GM21390 (cell line): ENCODE data around the gene ETV6.

Experiments
- ATAC-seq: cut with Tn5 transposase; IDR thresholded peaks from one replicate; pipeline ENCODE4 v1.9.1; 2021; ENCODE audit not compliant: unreplicated experiment

ETV6 gene

GRCh38 chr12:11734580-11735180 is 85.2 kb downstream of the ETV6 start:
- no peak for ATAC-seq

- no peak for ATAC-seq
Observed at GRCh38 chr12:11738450-11738849, 89.0 kb downstream of the ETV6 start.

GRCh38 chr12:11739980-11740577 is 90.6 kb downstream of the ETV6 start:
- no peak for ATAC-seq

- ATAC-seq: no peak
Observed at GRCh38 chr12:11741434-11742092, 92.1 kb downstream of the ETV6 start.

GRCh38 chr12:11743423-11744409 is 94.2 kb downstream of the ETV6 start:
- ATAC-seq: no peak

- no peak for ATAC-seq
Observed at GRCh38 chr12:11744410-11744801, 94.9 kb downstream of the ETV6 start.

- ATAC-seq: no peak
Observed at GRCh38 chr12:11745113-11745512, 95.6 kb downstream of the ETV6 start.

GRCh38 chr12:11746024-11746771 is 96.7 kb downstream of the ETV6 start:
- ATAC-seq: no peak

GRCh38 chr12:11746940-11747716 is 97.7 kb downstream of the ETV6 start:
- ATAC-seq: no peak

- ATAC-seq: no peak
Observed at GRCh38 chr12:11747969-11748368, 98.5 kb downstream of the ETV6 start.

- no peak for ATAC-seq
Observed at GRCh38 chr12:11748903-11749302, 99.4 kb downstream of the ETV6 start.

- ATAC-seq: peak; percentile 67
Observed at GRCh38 chr12:11749943-11750690, 100.6 kb downstream of the ETV6 start.

GRCh38 chr12:11752403-11753149 is 103.1 kb downstream of the ETV6 start:
- ATAC-seq: no peak

- no peak for ATAC-seq
Observed at GRCh38 chr12:11753150-11753499, 103.7 kb downstream of the ETV6 start.

GRCh38 chr12:11753826-11754225 is 104.4 kb downstream of the ETV6 start:
- ATAC-seq: no peak

GRCh38 chr12:11754256-11754655 is 104.8 kb downstream of the ETV6 start:
- ATAC-seq: no peak

GRCh38 chr12:11755302-11755930 is 105.9 kb downstream of the ETV6 start:
- ATAC-seq: no peak

GRCh38 chr12:11756022-11756421 is 106.5 kb downstream of the ETV6 start:
- no peak for ATAC-seq
